Omental fat pad (tissue), 4 donors: ENCODE data around the gene MAP6. TPM values are rescaled to one million over a fixed set of nuclear protein-coding genes. Genes with fewer than 3 reads are reported as not detected.

Experiments used
- ATAC-seq: fragments of 150-250 bp; one replicate; pipeline ENCODE4 v1.9.1; 2016; ENCODE audit warnings: mild to moderate bottlenecking, moderate library complexity; ENCODE audit not compliant: low FRiP score
- DNase-seq: peaks from one replicate; pipeline ENCODE4 v3.0.0-alpha.2; 2019; ENCODE audit warnings: low spot score
- total RNA-seq, 4 donors: library from RNA; depleted of rRNA; stranded (reverse); fragments of >200 nt; gene quantifications; one replicate each; pipeline ENCODE4 v1.1.0, GENCODE V29; 2016
- TF ChIP-seq, protein P1 (sequence below), 3 donors: fragments of 450-650 bp; IDR thresholded peaks; one replicate each; pipeline ENCODE4 v1.5.1; 2016 to 2017; ENCODE audit warnings: antibody characterized with exemption in 3 of 3, mild to moderate bottlenecking in 3 of 3, moderate library complexity in 2 of 3

Gene MAP6
- 1 to 10 TPM; 3.2 to 7.0 (median 4.2) TPM for total RNA-seq

GRCh38 chr11:75668451-75669297 is at the start of gene MAP6:
MAP6 (minus strand) TSS chr11:75669038; CDS start chr11:75668369, 669 bp downstream.
- TF ChIP-seq, protein P1, sequence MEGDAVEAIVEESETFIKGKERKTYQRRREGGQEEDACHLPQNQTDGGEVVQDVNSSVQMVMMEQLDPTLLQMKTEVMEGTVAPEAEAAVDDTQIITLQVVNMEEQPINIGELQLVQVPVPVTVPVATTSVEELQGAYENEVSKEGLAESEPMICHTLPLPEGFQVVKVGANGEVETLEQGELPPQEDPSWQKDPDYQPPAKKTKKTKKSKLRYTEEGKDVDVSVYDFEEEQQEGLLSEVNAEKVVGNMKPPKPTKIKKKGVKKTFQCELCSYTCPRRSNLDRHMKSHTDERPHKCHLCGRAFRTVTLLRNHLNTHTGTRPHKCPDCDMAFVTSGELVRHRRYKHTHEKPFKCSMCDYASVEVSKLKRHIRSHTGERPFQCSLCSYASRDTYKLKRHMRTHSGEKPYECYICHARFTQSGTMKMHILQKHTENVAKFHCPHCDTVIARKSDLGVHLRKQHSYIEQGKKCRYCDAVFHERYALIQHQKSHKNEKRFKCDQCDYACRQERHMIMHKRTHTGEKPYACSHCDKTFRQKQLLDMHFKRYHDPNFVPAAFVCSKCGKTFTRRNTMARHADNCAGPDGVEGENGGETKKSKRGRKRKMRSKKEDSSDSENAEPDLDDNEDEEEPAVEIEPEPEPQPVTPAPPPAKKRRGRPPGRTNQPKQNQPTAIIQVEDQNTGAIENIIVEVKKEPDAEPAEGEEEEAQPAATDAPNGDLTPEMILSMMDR (IDR thresholded peaks at IDR 0.05), result no peak
- DNase-seq (no peak), ATAC-seq (peak; percentile 4)

GRCh38 chr11:75717608-75718418 is 49.0 kb upstream of the MAP6 start, which contains the start of gene MOGAT2:
MOGAT2 (plus strand) TSS chr11:75717838; CDS start chr11:75717889, 51 bp downstream.
- DNase-seq, result no peak
- TF ChIP-seq, protein P1 (IDR thresholded peaks at IDR 0.05), result no peak
- peak; percentile 35 for ATAC-seq

DNA sequence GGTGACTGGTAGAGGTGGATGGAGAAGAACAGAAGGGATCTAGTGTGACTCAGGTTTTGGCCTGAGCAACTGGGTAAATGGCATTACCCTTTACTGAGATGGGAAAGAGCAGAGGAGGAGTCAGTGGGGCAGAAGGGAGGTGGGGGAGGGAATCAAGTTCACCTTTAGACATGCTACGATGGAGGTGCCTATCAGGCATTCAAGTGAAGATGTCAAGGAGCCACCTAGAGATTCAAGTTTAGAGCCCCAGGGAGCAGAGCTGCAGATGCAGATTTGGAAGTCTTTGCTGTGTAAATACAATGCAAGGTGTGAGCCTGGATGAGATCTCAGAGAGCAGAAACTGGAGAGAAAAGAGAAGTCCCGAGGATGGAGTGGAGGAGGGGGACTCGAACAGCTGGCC is 47.8 kb upstream of the MAP6 start:
- ATAC-seq, result no peak
- TF ChIP-seq, protein P1 (IDR thresholded peaks at IDR 0.05), result no peak
- DNase-seq, result no peak

DNA sequence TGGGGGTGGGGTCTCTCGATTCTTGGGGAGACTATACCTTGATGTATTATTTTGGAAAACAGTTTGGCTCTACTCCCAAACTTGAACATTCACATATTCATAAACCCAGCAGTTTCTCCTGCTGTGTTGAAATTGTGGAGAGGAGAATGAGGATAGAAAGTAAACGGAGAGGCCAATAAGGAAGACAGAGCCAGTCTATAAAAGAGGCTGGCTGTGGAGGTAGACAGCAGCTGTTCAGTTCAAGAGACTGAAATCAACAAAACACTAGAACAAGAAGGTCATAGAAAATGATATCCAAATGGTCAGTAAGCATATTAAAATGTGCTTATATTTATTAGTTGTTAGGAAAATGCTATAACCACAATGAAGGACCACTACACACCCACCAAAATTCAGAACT is 46.9 kb upstream of the MAP6 start:
- TF ChIP-seq, protein P1 (IDR thresholded peaks at IDR 0.05), result no peak
- DNase-seq, result no peak
- no peak for ATAC-seq

GRCh38 chr11:75714211-75714610 is 45.4 kb upstream of the MAP6 start:
- TF ChIP-seq, protein P1 (IDR thresholded peaks at IDR 0.05), result no peak
- no peak for ATAC-seq
- no peak for DNase-seq

- ATAC-seq (peak; percentile 95), DNase-seq (no peak)
- TF ChIP-seq, protein P1 (IDR thresholded peaks at IDR 0.05), result peak in 2 of 3 donors; percentile 40 to 75
These were observed 37.5 kb upstream of the MAP6 start for GRCh38 chr11:75706260-75706729.
